ENCODE data around the gene CBL. TPM values are rescaled to one million over a fixed set of nuclear protein-coding genes. Genes with fewer than 3 reads are reported as not detected.

Gene CBL
- total RNA-seq, 4 donors from 2014 or later = 9.9 to 14.2 (median 12.4) TPM

DNA sequence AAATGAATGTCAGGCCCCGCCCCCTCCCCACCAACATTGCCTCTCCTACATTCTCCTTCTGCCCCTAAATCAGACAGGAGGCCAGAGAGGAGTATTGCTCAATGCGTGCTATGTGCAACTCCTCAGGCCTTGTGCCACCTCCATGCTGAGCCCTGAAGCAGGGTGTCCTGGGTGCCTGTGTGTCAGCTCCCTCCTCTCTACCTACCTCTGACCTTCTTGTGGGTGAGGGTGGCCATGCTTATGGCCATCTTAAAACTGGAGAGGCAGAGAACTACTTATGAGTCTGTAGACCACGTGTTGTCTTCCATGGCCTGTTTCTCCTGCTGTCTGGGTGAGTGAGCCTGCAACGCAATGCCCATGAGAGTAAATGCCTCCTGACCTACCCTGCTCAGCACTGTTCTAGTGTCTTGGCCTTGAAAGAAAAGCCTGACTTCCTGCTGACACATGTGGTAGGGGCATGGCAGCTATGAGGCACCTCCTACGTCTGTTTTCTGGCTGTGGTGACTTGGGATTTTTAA lies 100.3 kb downstream of the CBL start:
- no peak overlapping the region for H3K4me3 ChIP-seq
- WGBS, 2 donors = 43 to 83% methylated on average over 3 to 4 of the region's 5 CpGs
- TF ChIP-seq, protein P1, sequence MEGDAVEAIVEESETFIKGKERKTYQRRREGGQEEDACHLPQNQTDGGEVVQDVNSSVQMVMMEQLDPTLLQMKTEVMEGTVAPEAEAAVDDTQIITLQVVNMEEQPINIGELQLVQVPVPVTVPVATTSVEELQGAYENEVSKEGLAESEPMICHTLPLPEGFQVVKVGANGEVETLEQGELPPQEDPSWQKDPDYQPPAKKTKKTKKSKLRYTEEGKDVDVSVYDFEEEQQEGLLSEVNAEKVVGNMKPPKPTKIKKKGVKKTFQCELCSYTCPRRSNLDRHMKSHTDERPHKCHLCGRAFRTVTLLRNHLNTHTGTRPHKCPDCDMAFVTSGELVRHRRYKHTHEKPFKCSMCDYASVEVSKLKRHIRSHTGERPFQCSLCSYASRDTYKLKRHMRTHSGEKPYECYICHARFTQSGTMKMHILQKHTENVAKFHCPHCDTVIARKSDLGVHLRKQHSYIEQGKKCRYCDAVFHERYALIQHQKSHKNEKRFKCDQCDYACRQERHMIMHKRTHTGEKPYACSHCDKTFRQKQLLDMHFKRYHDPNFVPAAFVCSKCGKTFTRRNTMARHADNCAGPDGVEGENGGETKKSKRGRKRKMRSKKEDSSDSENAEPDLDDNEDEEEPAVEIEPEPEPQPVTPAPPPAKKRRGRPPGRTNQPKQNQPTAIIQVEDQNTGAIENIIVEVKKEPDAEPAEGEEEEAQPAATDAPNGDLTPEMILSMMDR (IDR thresholded peaks at IDR 0.05) = no peak
- no peak for TF ChIP-seq POLR2A (IDR thresholded peaks at IDR 0.05)
- H3K36me3 ChIP-seq = peaks cover 0 to 81% (median 6%) of the 10 kb centered on the region in 3 donors
- intact Hi-C loops (cut with DNase I) = no loop called here
- DNase-seq = no peak
- H3K27me3 ChIP-seq = no peaks in the 10 kb centered on the region
- H3K4me1 ChIP-seq = peaks cover 6 to 45% (median 20%) of the 10 kb centered on the region in 3 donors
- peak overlapping the region; percentile 46 to 78 (median 73) for H3K27ac ChIP-seq
- no peaks in the 10 kb centered on the region for H3K9me3 ChIP-seq

DNA sequence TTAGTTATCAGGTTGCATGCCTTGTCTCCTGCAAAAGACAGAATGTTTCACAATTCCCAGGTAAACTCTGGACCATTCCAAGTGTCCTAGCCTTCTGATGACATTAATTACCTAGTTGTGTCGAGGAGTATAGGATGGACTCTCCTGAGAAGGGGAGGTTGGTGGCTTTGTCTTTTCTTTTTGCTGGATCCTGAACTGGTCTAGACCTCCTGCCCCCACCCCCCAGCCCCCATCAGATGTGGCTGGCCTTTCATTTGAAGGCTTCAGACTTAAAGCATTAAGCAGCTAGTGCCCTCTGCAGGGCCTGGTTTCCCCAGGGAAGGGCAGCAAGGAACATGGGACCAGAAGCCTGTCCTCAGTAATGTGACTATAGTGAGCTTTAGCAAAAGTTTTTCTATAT lies 101.1 kb downstream of the CBL start:
- peaks cover 6 to 46% (median 22%) of the 10 kb centered on the region in 3 donors for H3K4me1 ChIP-seq
- 60 to 83% methylated on average over 1 of the region's 1 CpG for WGBS, 2 donors
- DNase-seq = no peak
- H3K27me3 ChIP-seq = no peaks in the 10 kb centered on the region
- peak overlapping the region; percentile 46 to 76 (median 72) for H3K27ac ChIP-seq
- H3K4me3 ChIP-seq = no peak overlapping the region
- peaks cover 0 to 79% (median 6%) of the 10 kb centered on the region in 3 donors for H3K36me3 ChIP-seq
- TF ChIP-seq, protein P1 (IDR thresholded peaks at IDR 0.05) = peak in 1 of 6 experiments; percentile 14
- TF ChIP-seq POLR2A (IDR thresholded peaks at IDR 0.05) = no peak
- intact Hi-C loops (cut with DNase I) = no loop called here
- H3K9me3 ChIP-seq = no peaks in the 10 kb centered on the region

DNA sequence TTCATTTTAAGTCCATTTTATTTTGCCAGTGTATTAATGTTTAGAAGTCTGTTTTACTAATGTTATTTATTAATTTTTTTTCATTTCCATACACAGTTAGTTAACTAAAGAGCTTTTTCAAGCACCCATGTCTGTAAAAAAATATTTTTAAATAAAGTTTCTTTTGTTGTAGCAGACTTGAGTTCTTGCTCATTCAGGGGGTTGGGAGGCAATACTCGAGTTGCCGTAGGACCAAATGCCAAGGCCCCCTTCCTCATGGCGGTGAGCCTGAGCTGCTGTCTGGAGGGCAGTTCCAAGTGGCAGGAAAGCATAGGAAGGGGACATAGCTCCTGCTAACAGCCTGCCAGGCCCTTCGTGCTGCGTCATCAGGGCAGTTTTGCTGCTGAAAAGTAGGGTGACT lies 101.8 kb downstream of the CBL start:
- no peaks in the 10 kb centered on the region for H3K27me3 ChIP-seq
- WGBS, 2 donors = 81 to 82% methylated on average over 5 of the region's 5 CpGs
- H3K9me3 ChIP-seq = no peaks in the 10 kb centered on the region
- peaks cover 6 to 52% (median 22%) of the 10 kb centered on the region in 3 donors for H3K4me1 ChIP-seq
- TF ChIP-seq, protein P1 (IDR thresholded peaks at IDR 0.05) = no peak
- no peak for TF ChIP-seq POLR2A (IDR thresholded peaks at IDR 0.05)
- peak overlapping the region; percentile 27 to 76 (median 58) for H3K27ac ChIP-seq
- H3K36me3 ChIP-seq = peaks cover 0 to 79% (median 6%) of the 10 kb centered on the region in 3 donors
- no peak for DNase-seq
- H3K4me3 ChIP-seq = no peak overlapping the region
- intact Hi-C loops (cut with DNase I) = no loop called here

DNA sequence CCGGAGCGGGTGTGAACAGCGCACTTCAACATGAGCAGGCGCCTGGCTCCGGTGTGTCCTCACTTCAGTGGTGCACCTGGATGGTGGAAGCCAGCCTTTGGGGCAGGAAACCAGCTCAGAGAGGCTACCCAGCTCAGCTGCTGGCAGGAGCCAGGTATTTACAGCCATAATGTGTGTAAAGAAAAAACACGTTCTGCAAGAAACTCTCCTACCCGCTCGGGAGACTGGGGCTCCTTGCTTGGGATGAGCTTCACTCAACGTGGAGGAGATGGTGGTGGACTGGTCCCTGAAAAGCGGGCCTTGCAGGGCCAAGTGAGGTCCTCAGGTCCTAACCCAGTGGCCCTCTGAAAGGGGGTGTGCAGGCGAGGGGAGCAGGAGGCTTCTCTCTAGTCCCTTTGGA lies 103.3 kb downstream of the CBL start:
- Histone ChIP-seq H3K27me3 (peaks cover 0 to 1% (median 0%) of the 10 kb centered on the region in 4 donors), H3K36me3 (peaks cover 0 to 66% (median 4%) of the 10 kb centered on the region in 3 donors), H3K9me3 (no peaks in the 10 kb centered on the region), H3K4me3 (no peak overlapping the region), H3K4me1 (peaks cover 6 to 56% (median 22%) of the 10 kb centered on the region in 3 donors), H3K27ac (peak overlapping the region in 3 of 4 donors; percentile 62 to 76 (median 70))
- 76 to 100% methylated on average over 1 to 9 of the region's 11 CpGs for WGBS, 2 donors
- intact Hi-C loops (cut with DNase I) = no loop called here
- TF ChIP-seq POLR2A (IDR thresholded peaks at IDR 0.05) = no peak
- TF ChIP-seq, protein P1 (IDR thresholded peaks at IDR 0.05) = no peak
- no peak for DNase-seq

DNA sequence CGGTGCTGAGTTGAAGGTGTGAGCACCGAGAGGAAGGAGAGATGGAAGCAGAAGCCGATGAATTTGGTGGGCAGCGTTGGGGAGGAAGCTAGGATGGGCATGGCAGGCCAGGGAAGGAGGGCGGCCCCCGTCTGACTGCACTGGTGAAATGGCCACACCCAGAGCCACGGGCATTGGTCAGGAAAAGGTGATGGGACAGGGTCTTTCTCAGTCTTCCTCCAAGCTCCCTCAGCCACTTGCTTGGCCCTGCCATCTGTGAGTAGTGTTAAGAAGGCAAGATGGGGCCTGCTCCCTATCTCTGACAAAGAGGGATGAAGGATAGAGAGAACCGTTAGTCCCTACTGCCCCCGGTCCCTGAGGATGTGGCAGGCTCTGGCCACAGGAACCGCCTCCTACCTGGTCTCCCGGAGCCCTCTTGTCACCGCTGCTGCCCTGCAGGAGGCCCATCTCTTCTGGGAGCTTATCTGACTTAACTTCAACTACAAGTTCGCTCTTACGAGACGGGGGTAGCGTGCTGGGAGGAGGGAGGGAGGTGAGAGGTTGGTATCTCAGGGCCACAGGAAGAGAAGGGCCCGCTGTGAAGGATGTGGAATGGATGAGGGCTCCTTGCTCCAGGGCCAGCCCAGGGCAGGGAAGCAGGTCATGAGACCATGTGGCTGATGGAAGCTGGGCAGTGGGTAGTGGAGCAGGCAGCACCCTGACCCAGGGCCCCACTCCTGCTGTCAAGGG lies 104.0 kb downstream of the CBL start:
- Histone ChIP-seq H3K27me3 (peaks cover 0 to 8% (median 0%) of the 10 kb centered on the region in 4 donors), H3K36me3 (peaks cover 0 to 59% (median 4%) of the 10 kb centered on the region in 3 donors), H3K9me3 (no peaks in the 10 kb centered on the region), H3K4me1 (peaks cover 9 to 63% (median 25%) of the 10 kb centered on the region in 3 donors), H3K27ac (peak overlapping the region in 3 of 4 donors; percentile 39 to 88 (median 62)), H3K4me3 (no peak overlapping the region)
- WGBS, 2 donors = 77 to 80% methylated on average over 8 to 15 of the region's 17 CpGs
- DNase-seq = no peak
- TF ChIP-seq, protein P1 (IDR thresholded peaks at IDR 0.05) = no peak
- no peak for TF ChIP-seq POLR2A (IDR thresholded peaks at IDR 0.05)
- intact Hi-C loops (cut with DNase I) = no loop called here
